Endothelial cell of umbilical vein (primary cell): Measurements from ENCODE around the gene VPS45. TPM values are rescaled to one million over a fixed set of nuclear protein-coding genes. Genes with fewer than 3 reads are reported as not detected.

ENCODE experiments used
- BruUV-seq: library from RNA; stranded (reverse); fragments of 400-500 nt; replicated peaks from 2 replicates; lab custom pipeline; 2021; lab: Mats Ljungman, UMichigan
- CTCF ChIA-PET: fragments of 300-600, 350-600 bp; sonication (Branson Sonifier 250); formaldehyde crosslinking; loops from one replicate; lab custom pipeline; 2021; ENCODE audit warnings: antibody characterized with exemption, inconsistent platforms; lab: Charles Lee
- POLR2A ChIA-PET: fragments of 300-600, 350-600 bp; sonication (Branson Sonifier 250); formaldehyde crosslinking; loops from one replicate; lab custom pipeline; 2021; ENCODE audit warnings: antibody characterized with exemption, inconsistent platforms; lab: Charles Lee
- DNase-seq: peaks from one replicate; pipeline ENCODE4 v3.0.0-alpha.2; 2011; ENCODE audit warnings: low read depth, low spot score
- FAIRE-seq: peaks from 2 replicates; lab custom pipeline; 2011; peaks lifted over from hg19 to GRCh38; lab: Jason Lieb, UNC
- H2AFZ ChIP-seq: 2 replicates; pipeline ENCODE4 v1.6.0; 2012; ENCODE audit warnings: low read depth, low read length, control low read depth, inconsistent platforms
- H3K27ac ChIP-seq: 2 replicates; pipeline ENCODE4 v1.5.1; 2011; ENCODE audit warnings: low read depth, mild to moderate bottlenecking, control low read depth, low read length, moderate library complexity; ENCODE audit not compliant: insufficient read depth
- H3K27me3 ChIP-seq, 2 experiments: 2 replicates each; pipeline versions ENCODE4 v1.6.0 to v1.6.1; 2011; ENCODE audit warnings: low read length in 2 of 2, mixed read lengths in 1 of 2; ENCODE audit not compliant: control insufficient read depth in 2 of 2, insufficient read depth in 2 of 2
- H3K36me3 ChIP-seq, 2 experiments: 2 replicates in 1 of 2; 3 replicates in 1 of 2; pipeline ENCODE4 v1.5.1; 2011; ENCODE audit warnings: low read length in 2 of 2, mild to moderate bottlenecking in 1 of 2, moderate library complexity in 1 of 2; ENCODE audit not compliant: control insufficient read depth in 2 of 2, insufficient read depth in 2 of 2; ENCODE audit errors: extremely low read depth in 1 of 2
- H3K4me1 ChIP-seq: 3 replicates; pipeline ENCODE4 v1.5.1; 2011; ENCODE audit warnings: mild to moderate bottlenecking, low read length; ENCODE audit not compliant: control insufficient read depth, insufficient read depth; ENCODE audit errors: extremely low read depth
- H3K4me2 ChIP-seq: 2 replicates; pipeline ENCODE4 v1.6.1; 2011; ENCODE audit warnings: low read length, control low read depth, mixed read lengths; ENCODE audit not compliant: insufficient read depth
- H3K4me3 ChIP-seq, 3 experiments: fragments of 200-600 bp in 1 of 3; sonication (generic), shearing (Covaris generic) in 1 of 3; replicated peaks in 1 of 3; 2 replicates each; pipeline ENCODE4 v1.5.1; 2011 to 2016; ENCODE audit warnings: control low read depth in 3 of 3, low read length in 3 of 3, mild to moderate bottlenecking in 2 of 3, inconsistent platforms in 1 of 3, low read depth in 1 of 3, moderate library complexity in 1 of 3; ENCODE audit not compliant: insufficient read depth in 1 of 3
- H3K79me2 ChIP-seq: 2 replicates; pipeline ENCODE4 v1.6.0; 2012; ENCODE audit warnings: low read length, inconsistent platforms; ENCODE audit not compliant: control insufficient read depth, insufficient read depth
- H3K9ac ChIP-seq: replicated peaks from 2 replicates; pipeline ENCODE3; 2011; ENCODE audit warnings: low read length, control low read depth; ENCODE audit not compliant: insufficient read depth; ENCODE audit errors: extremely low read depth
- H3K9me1 ChIP-seq: replicated peaks from 3 replicates; pipeline ENCODE4 v1.6.0; 2011; ENCODE audit warnings: mild to moderate bottlenecking, low read length; ENCODE audit not compliant: control insufficient read depth, insufficient read depth; ENCODE audit errors: extremely low read depth
- H3K9me3 ChIP-seq: replicated peaks from 2 replicates; pipeline ENCODE4 v1.5.1; 2012; ENCODE audit warnings: low read length, inconsistent platforms; ENCODE audit not compliant: control insufficient read depth, insufficient read depth
- H4K20me1 ChIP-seq: replicated peaks from 2 replicates; pipeline ENCODE3; 2011; ENCODE audit warnings: mild to moderate bottlenecking, low read length; ENCODE audit not compliant: control insufficient read depth, insufficient read depth; ENCODE audit errors: extremely low read depth
- EZH2 ChIP-seq: IDR thresholded peaks from 2 replicates; pipeline ENCODE4 v1.6.1; 2012; ENCODE audit warnings: borderline replicate concordance, low read depth, mild to moderate bottlenecking, moderate library complexity, low read length, inconsistent platforms; ENCODE audit not compliant: severe bottlenecking
- FOS ChIP-seq: IDR thresholded peaks from 2 replicates; pipeline ENCODE4 v1.6.1; 2011; ENCODE audit warnings: mild to moderate bottlenecking, low read length, moderate library complexity, borderline replicate concordance; ENCODE audit not compliant: insufficient read depth
- MAX ChIP-seq: IDR thresholded peaks from 2 replicates; pipeline ENCODE4 v1.6.1; 2011; ENCODE audit not compliant: insufficient read depth, insufficient read length
- MYC ChIP-seq: IDR thresholded peaks from one replicate; pipeline ENCODE4 v1.6.1; 2011; ENCODE audit warnings: mild to moderate bottlenecking, low read depth, low read length
- POLR2A ChIP-seq: IDR thresholded peaks from 2 replicates; pipeline ENCODE4 v1.6.1; 2012; ENCODE audit warnings: low read depth, mild to moderate bottlenecking, control low read depth, low read length
- POLR2AphosphoS5 ChIP-seq: IDR thresholded peaks from 2 replicates; pipeline ENCODE4 v1.6.1; 2012; ENCODE audit warnings: low read depth, mild to moderate bottlenecking, control low read depth, low read length, moderate library complexity; ENCODE audit not compliant: insufficient read depth
- dilution Hi-C: fragments of 300-500 bp; cut with MboI; formaldehyde crosslinking; loops from one replicate; pipeline ENCODE4 v1.15.0; 2019; ENCODE audit warnings: low sequenced_read_pairs; ENCODE audit not compliant: extremely low pct_ligation_motif_present
- intact Hi-C: fragments of 100-400 bp; cut with micrococcal nuclease; formaldehyde crosslinking; loops from one replicate; pipeline ENCODE4 v1.10.0; 2022
- polyA plus RNA-seq, 4 experiments: library from polyadenylated mRNA; depleted of rRNA in 3 of 4; stranded (reverse) in 3 of 4; unstranded in 1 of 4; fragments of >200 nt; gene quantifications; 2 replicates each; pipeline versions ENCODE4 v1.2.1 to v1.2.3, GENCODE V29; 2011 to 2012; ENCODE audit warnings: missing spikeins in 1 of 4
- total RNA-seq: library from RNA; stranded (reverse); gene quantifications from 2 replicates; pipeline ENCODE4 v1.2.3, GENCODE V29; 2021
- TF ChIP-seq, protein P1 (sequence below), 2 donors: IDR thresholded peaks; 1 replicate in 1 of 2; 2 replicates in 1 of 2; pipeline ENCODE4 v1.5.1; 2011; ENCODE audit warnings: low read length in 2 of 2, mild to moderate bottlenecking in 2 of 2, moderate library complexity in 2 of 2, control low read depth in 1 of 2, inconsistent platforms in 1 of 2, low read depth in 1 of 2; ENCODE audit not compliant: insufficient read depth in 1 of 2; ENCODE audit errors: extremely low read depth in 1 of 2

VPS45 gene
- total and polyA plus RNA-seq, 2 donors (not counting 3 experiments of a cell fraction or from before 2014, with no cell fraction given): 24.8 to 43.7 TPM

- BruUV-seq: no TSS peak
- Histone ChIP-seq H3K79me2 (no peaks in the 10 kb centered on the region), H4K20me1 (no peaks in the 10 kb centered on the region), H3K9me1 (no peaks in the 10 kb centered on the region), H3K4me1 (no peaks in the 10 kb centered on the region), H3K27ac (no peak overlapping the region), H3K27me3 (peaks cover 0 to 3% of the 10 kb centered on the region in 2 experiments), H2AFZ (no peak overlapping the region), H3K9me3 (no peaks in the 10 kb centered on the region), H3K36me3 (no peaks in the 10 kb centered on the region), H3K4me2 (no peak overlapping the region), H3K9ac (no peak overlapping the region), H3K4me3 (no peak overlapping the region)
- dilution Hi-C loops: no loop called here
- CTCF ChIA-PET: interaction anchor here (0.7 to 3.6 kb wide), 55 partner anchors 10 to 807 kb away, joined by 3 to 92 read pairs (median 5); partner anchors contain the start of genes ANP32E, BOLA1, OTUD7B and VPS45
- intact Hi-C loops: loop anchor here (1.0 kb wide), 3 partner anchors 114 to 299 kb away; no protein-coding TSS in a partner anchor
- TF ChIP-seq POLR2A (no peak), FOS (no peak), MAX (no peak), EZH2 (no peak), POLR2AphosphoS5 (no peak), MYC (no peak)
- TF ChIP-seq, protein P1, sequence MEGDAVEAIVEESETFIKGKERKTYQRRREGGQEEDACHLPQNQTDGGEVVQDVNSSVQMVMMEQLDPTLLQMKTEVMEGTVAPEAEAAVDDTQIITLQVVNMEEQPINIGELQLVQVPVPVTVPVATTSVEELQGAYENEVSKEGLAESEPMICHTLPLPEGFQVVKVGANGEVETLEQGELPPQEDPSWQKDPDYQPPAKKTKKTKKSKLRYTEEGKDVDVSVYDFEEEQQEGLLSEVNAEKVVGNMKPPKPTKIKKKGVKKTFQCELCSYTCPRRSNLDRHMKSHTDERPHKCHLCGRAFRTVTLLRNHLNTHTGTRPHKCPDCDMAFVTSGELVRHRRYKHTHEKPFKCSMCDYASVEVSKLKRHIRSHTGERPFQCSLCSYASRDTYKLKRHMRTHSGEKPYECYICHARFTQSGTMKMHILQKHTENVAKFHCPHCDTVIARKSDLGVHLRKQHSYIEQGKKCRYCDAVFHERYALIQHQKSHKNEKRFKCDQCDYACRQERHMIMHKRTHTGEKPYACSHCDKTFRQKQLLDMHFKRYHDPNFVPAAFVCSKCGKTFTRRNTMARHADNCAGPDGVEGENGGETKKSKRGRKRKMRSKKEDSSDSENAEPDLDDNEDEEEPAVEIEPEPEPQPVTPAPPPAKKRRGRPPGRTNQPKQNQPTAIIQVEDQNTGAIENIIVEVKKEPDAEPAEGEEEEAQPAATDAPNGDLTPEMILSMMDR (IDR thresholded peaks at IDR 0.05; ENCODE audit: extremely low read depth in 1 of 2, insufficient read depth in 1 of 2, low read depth in 1 of 2, low read length in 2 of 2): peak in 1 of 2 donors; percentile 1
- POLR2A ChIA-PET: no interaction called here
- FAIRE-seq: no peak
- DNase-seq: no peak
Measured at GRCh38 chr1:150187560-150187931, 120.0 kb downstream of the VPS45 start.
